Embryonic facial prominence (tissue), 1 donor: ENCODE data around the gene TMEM266.

Experiments used
- DNase-seq: peaks from one replicate; pipeline ENCODE4 v3.0.0-alpha.2; 2016; ENCODE audit errors: extremely low spot score

TMEM266 gene

GRCh38 chr15:76162036-76162398, 102.2 kb downstream of the TMEM266 start:
- DNase-seq, result no peak

- DNase-seq, result no peak
These were observed 103.1 kb downstream of the TMEM266 start for GRCh38 chr15:76162784-76163456.

- DNase-seq, result no peak
These were observed 103.9 kb downstream of the TMEM266 start for GRCh38 chr15:76163457-76164295.

- no peak for DNase-seq
These were observed 104.8 kb downstream of the TMEM266 start for GRCh38 chr15:76164602-76165001.

- DNase-seq, result no peak
These were observed 106.2 kb downstream of the TMEM266 start for GRCh38 chr15:76165951-76166350.

- no peak for DNase-seq
These were observed 108.6 kb downstream of the TMEM266 start for GRCh38 chr15:76168237-76168984.

- no peak for DNase-seq
These were observed 109.2 kb downstream of the TMEM266 start for GRCh38 chr15:76169018-76169417.

GRCh38 chr15:76169911-76170800, 110.4 kb downstream of the TMEM266 start:
- no peak for DNase-seq

GRCh38 chr15:76172782-76173181, 113.0 kb downstream of the TMEM266 start:
- DNase-seq, result no peak

- no peak for DNase-seq
These were observed 113.6 kb downstream of the TMEM266 start for GRCh38 chr15:76173317-76173834.

- no peak for DNase-seq
These were observed 114.9 kb downstream of the TMEM266 start for GRCh38 chr15:76174654-76175053.

- no peak for DNase-seq
These were observed 115.7 kb downstream of the TMEM266 start for GRCh38 chr15:76175442-76175841.

GRCh38 chr15:76176059-76176458, 116.3 kb downstream of the TMEM266 start:
- no peak for DNase-seq

GRCh38 chr15:76176487-76177085, 116.8 kb downstream of the TMEM266 start:
- DNase-seq, result no peak

- no peak for DNase-seq
These were observed 117.8 kb downstream of the TMEM266 start for GRCh38 chr15:76177491-76178040.

- DNase-seq, result no peak
These were observed 118.7 kb downstream of the TMEM266 start for GRCh38 chr15:76178296-76179000.

- DNase-seq, result no peak
These were observed 119.2 kb downstream of the TMEM266 start for GRCh38 chr15:76179023-76179422.

GRCh38 chr15:76180321-76180720, 120.5 kb downstream of the TMEM266 start:
- DNase-seq, result no peak

GRCh38 chr15:76181705-76182107, 121.9 kb downstream of the TMEM266 start:
- no peak for DNase-seq
